OCI-LY3 (cell line): Measurements from ENCODE around the gene RHOT2.

Source experiments
- EZH2phosphoT487 ChIP-seq: fragments of 200-600 bp; shearing (Covaris generic); IDR thresholded peaks from 2 replicates; pipeline ENCODE4 v1.6.1; 2018; ENCODE audit warnings: antibody characterized with exemption, mixed run types, low read depth
- TF ChIP-seq, protein P1 (sequence below): fragments of 200-600, 300-600 bp; sonication (generic); IDR thresholded peaks from 2 replicates; pipeline ENCODE4 v1.5.1; 2014; ENCODE audit warnings: antibody characterized with exemption, low read length, low read depth

DNA sequence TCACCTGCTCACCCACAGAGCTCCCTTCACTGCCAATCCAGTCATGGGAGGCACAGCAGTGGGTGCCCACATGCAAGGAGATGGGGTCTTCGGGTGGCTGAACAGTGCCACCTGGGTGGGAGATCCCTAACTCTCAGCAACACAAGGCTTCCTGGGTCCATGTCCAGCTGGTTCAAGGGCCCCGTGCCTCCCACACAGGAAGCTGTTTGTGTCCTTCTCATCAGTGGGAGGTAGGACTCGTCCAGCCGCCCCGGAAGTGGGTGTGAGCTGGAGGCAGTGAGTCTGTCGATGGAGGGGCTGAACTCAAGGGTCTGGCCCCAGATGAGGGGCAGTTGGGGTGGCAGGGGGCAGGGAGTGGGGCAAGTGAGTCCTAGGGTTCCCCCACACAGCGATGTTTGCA lies 36.1 kb downstream of the RHOT2 start:
- TF ChIP-seq, protein P1, sequence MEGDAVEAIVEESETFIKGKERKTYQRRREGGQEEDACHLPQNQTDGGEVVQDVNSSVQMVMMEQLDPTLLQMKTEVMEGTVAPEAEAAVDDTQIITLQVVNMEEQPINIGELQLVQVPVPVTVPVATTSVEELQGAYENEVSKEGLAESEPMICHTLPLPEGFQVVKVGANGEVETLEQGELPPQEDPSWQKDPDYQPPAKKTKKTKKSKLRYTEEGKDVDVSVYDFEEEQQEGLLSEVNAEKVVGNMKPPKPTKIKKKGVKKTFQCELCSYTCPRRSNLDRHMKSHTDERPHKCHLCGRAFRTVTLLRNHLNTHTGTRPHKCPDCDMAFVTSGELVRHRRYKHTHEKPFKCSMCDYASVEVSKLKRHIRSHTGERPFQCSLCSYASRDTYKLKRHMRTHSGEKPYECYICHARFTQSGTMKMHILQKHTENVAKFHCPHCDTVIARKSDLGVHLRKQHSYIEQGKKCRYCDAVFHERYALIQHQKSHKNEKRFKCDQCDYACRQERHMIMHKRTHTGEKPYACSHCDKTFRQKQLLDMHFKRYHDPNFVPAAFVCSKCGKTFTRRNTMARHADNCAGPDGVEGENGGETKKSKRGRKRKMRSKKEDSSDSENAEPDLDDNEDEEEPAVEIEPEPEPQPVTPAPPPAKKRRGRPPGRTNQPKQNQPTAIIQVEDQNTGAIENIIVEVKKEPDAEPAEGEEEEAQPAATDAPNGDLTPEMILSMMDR = no peak
- no peak for TF ChIP-seq EZH2phosphoT487
